ENCODE data around the gene GNAT1. TPM values are rescaled to one million over a fixed set of nuclear protein-coding genes. Genes with fewer than 3 reads are reported as not detected.
A peak's percentile ranks its signal among the peaks of the same experiment; 100 is the strongest.

Gene GNAT1
- total and polyA plus RNA-seq, 2 of the 13 experiments (the other 11 are each of a cell fraction or from before 2014, with no cell fraction given): 0.15 TPM; not detected in 1

GRCh38 chr3:50171540-50172301, 19.7 kb upstream of the GNAT1 start (continued):
- TF ChIP-seq, protein P1, sequence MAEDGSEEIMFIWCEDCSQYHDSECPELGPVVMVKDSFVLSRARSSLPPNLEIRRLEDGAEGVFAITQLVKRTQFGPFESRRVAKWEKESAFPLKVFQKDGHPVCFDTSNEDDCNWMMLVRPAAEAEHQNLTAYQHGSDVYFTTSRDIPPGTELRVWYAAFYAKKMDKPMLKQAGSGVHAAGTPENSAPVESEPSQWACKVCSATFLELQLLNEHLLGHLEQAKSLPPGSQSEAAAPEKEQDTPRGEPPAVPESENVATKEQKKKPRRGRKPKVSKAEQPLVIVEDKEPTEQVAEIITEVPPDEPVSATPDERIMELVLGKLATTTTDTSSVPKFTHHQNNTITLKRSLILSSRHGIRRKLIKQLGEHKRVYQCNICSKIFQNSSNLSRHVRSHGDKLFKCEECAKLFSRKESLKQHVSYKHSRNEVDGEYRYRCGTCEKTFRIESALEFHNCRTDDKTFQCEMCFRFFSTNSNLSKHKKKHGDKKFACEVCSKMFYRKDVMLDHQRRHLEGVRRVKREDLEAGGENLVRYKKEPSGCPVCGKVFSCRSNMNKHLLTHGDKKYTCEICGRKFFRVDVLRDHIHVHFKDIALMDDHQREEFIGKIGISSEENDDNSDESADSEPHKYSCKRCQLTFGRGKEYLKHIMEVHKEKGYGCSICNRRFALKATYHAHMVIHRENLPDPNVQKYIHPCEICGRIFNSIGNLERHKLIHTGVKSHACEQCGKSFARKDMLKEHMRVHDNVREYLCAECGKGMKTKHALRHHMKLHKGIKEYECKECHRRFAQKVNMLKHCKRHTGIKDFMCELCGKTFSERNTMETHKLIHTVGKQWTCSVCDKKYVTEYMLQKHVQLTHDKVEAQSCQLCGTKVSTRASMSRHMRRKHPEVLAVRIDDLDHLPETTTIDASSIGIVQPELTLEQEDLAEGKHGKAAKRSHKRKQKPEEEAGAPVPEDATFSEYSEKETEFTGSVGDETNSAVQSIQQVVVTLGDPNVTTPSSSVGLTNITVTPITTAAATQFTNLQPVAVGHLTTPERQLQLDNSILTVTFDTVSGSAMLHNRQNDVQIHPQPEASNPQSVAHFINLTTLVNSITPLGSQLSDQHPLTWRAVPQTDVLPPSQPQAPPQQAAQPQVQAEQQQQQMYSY (CRISPR knock-in tag; IDR thresholded peaks at IDR 0.05): no peak
- TF ChIP-seq NAIF1 (CRISPR knock-in tag; IDR thresholded peaks at IDR 0.05; ENCODE audit: borderline replicate concordance): peak; percentile 84; the same call in 1 of the 2 replicates
- TF ChIP-seq ZNF607 (CRISPR knock-in tag; IDR thresholded peaks at IDR 0.05; ENCODE audit: borderline replicate concordance): peak; percentile 85
- TF ChIP-seq, protein P2, sequence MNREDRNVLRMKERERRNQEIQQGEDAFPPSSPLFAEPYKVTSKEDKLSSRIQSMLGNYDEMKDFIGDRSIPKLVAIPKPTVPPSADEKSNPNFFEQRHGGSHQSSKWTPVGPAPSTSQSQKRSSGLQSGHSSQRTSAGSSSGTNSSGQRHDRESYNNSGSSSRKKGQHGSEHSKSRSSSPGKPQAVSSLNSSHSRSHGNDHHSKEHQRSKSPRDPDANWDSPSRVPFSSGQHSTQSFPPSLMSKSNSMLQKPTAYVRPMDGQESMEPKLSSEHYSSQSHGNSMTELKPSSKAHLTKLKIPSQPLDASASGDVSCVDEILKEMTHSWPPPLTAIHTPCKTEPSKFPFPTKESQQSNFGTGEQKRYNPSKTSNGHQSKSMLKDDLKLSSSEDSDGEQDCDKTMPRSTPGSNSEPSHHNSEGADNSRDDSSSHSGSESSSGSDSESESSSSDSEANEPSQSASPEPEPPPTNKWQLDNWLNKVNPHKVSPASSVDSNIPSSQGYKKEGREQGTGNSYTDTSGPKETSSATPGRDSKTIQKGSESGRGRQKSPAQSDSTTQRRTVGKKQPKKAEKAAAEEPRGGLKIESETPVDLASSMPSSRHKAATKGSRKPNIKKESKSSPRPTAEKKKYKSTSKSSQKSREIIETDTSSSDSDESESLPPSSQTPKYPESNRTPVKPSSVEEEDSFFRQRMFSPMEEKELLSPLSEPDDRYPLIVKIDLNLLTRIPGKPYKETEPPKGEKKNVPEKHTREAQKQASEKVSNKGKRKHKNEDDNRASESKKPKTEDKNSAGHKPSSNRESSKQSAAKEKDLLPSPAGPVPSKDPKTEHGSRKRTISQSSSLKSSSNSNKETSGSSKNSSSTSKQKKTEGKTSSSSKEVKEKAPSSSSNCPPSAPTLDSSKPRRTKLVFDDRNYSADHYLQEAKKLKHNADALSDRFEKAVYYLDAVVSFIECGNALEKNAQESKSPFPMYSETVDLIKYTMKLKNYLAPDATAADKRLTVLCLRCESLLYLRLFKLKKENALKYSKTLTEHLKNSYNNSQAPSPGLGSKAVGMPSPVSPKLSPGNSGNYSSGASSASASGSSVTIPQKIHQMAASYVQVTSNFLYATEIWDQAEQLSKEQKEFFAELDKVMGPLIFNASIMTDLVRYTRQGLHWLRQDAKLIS (CRISPR knock-in tag; IDR thresholded peaks at IDR 0.05): 0 out of 2 replicates have a peak, but pooled peaks have one; percentile 66
- TF ChIP-seq CBX2 (IDR thresholded peaks at IDR 0.05; ENCODE audit: low read depth, low read length): no peak
- no peak for TF ChIP-seq CBX2 (CRISPR knock-in tag; IDR thresholded peaks at IDR 0.05; ENCODE audit: low read depth)
- TF ChIP-seq, protein P3, sequence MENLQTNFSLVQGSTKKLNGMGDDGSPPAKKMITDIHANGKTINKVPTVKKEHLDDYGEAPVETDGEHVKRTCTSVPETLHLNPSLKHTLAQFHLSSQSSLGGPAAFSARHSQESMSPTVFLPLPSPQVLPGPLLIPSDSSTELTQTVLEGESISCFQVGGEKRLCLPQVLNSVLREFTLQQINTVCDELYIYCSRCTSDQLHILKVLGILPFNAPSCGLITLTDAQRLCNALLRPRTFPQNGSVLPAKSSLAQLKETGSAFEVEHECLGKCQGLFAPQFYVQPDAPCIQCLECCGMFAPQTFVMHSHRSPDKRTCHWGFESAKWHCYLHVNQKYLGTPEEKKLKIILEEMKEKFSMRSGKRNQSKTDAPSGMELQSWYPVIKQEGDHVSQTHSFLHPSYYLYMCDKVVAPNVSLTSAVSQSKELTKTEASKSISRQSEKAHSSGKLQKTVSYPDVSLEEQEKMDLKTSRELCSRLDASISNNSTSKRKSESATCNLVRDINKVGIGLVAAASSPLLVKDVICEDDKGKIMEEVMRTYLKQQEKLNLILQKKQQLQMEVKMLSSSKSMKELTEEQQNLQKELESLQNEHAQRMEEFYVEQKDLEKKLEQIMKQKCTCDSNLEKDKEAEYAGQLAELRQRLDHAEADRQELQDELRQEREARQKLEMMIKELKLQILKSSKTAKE (CRISPR knock-in tag; IDR thresholded peaks at IDR 0.05; ENCODE audit: borderline replicate concordance): peak; percentile 99
- TF ChIP-seq SALL1 (CRISPR knock-in tag; IDR thresholded peaks at IDR 0.05): peak; percentile 98
- TF ChIP-seq HDAC2 (CRISPR knock-in tag; IDR thresholded peaks at IDR 0.05): peak; percentile 99
- TF ChIP-seq, protein P4, sequence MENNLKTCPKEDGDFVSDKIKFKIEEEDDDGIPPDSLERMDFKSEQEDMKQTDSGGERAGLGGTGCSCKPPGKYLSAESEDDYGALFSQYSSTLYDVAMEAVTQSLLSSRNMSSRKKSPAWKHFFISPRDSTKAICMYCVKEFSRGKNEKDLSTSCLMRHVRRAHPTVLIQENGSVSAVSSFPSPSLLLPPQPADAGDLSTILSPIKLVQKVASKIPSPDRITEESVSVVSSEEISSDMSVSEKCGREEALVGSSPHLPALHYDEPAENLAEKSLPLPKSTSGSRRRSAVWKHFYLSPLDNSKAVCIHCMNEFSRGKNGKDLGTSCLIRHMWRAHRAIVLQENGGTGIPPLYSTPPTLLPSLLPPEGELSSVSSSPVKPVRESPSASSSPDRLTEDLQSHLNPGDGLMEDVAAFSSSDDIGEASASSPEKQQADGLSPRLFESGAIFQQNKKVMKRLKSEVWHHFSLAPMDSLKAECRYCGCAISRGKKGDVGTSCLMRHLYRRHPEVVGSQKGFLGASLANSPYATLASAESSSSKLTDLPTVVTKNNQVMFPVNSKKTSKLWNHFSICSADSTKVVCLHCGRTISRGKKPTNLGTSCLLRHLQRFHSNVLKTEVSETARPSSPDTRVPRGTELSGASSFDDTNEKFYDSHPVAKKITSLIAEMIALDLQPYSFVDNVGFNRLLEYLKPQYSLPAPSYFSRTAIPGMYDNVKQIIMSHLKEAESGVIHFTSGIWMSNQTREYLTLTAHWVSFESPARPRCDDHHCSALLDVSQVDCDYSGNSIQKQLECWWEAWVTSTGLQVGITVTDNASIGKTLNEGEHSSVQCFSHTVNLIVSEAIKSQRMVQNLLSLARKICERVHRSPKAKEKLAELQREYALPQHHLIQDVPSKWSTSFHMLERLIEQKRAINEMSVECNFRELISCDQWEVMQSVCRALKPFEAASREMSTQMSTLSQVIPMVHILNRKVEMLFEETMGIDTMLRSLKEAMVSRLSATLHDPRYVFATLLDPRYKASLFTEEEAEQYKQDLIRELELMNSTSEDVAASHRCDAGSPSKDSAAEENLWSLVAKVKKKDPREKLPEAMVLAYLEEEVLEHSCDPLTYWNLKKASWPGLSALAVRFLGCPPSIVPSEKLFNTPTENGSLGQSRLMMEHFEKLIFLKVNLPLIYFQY (CRISPR knock-in tag; IDR thresholded peaks at IDR 0.05; ENCODE audit: borderline replicate concordance): peak; percentile 99
- no peak for TF ChIP-seq ISX (CRISPR knock-in tag; conservative IDR thresholded peaks at IDR 0.05)
- no peak for TF ChIP-seq ZNF569 (CRISPR knock-in tag; IDR thresholded peaks at IDR 0.05; ENCODE audit: borderline replicate concordance)

Data from HepG2 (cell line).